Spleen (tissue), 7 donors: Measurements from ENCODE around the gene NUP153.

Experiments used
- CTCF ChIP-seq, 11 experiments: fragments of 200-600 bp in 7 of 11; fragments of 450-650 bp in 4 of 11; sonication (generic) in 4 of 11; IDR thresholded peaks in 8 of 11; conservative IDR thresholded peaks in 3 of 11; 1 replicate in 7 of 11; 2 replicates in 4 of 11; pipeline versions ENCODE4 v1.4.0 to v1.8.0; 2016 to 2021; ENCODE audit warnings: antibody characterized with exemption in 11 of 11, inconsistent platforms in 4 of 11, mild to moderate bottlenecking in 1 of 11
- POLR2A ChIP-seq, 3 donors: fragments of 450-650 bp; IDR thresholded peaks; one replicate each; pipeline ENCODE4 v1.5.1; 2017; ENCODE audit warnings: antibody characterized with exemption in 3 of 3, mild to moderate bottlenecking in 1 of 3
- donor health status: DM: no; HTN: no; CAD: no; lungs with moderate emphysema.
- donor health status: DM: no; HTN: no; CAD: no.
- donor health status: DM: no; HTN: no; CAD: no.

- TF ChIP-seq CTCF (IDR thresholded peaks at IDR 0.05 in 8 of 11, conservative IDR thresholded peaks at IDR 0.05 in 3 of 11) (no peak), POLR2A (IDR thresholded peaks at IDR 0.05) (no peak)
Observed at GRCh38 chr6:17656644-17657043, 50.1 kb downstream of the NUP153 start.
